Thyroid gland (tissue), 4 donors: Measurements from ENCODE around the gene ABHD8.

Source experiments
- POLR2A ChIP-seq, 2 donors: fragments of 450-650 bp; IDR thresholded peaks; one replicate each; pipeline ENCODE4 v1.6.1; 2017; ENCODE audit warnings: antibody characterized with exemption in 2 of 2, mild to moderate bottlenecking in 2 of 2, moderate library complexity in 1 of 2
- TF ChIP-seq, protein P1 (sequence below), 6 experiments: fragments of 200-600 bp in 3 of 6; fragments of 450-650 bp in 3 of 6; sonication (generic) in 3 of 6; IDR thresholded peaks; one replicate each; pipeline ENCODE4 v1.5.1; 2016 to 2019; ENCODE audit warnings: antibody characterized with exemption in 6 of 6, mild to moderate bottlenecking in 2 of 6, inconsistent platforms in 1 of 6, moderate library complexity in 1 of 6

DNA sequence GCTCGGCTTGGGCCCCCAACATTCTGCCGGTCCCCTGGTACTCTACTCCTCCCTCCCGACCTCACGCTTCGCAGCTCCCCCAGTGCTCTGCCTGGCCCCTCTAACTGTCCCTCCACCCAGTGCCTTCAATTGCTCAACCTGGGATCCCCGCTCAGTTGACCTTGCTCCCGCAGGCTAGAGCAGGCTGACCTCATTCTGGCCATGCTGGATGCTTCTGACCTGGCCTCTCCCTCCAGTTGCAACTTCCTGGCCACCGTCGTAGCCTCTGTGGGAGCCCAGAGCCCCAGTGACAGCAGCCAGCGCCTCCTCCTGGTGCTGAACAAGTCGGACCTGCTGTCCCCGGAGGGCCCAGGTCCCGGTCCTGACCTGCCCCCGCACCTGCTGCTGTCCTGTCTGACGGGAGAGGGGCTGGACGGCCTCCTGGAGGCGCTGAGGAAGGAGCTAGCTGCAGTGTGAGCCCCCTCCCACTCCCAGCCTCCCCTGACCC lies 37.7 kb upstream of the ABHD8 start:
- TF ChIP-seq POLR2A (IDR thresholded peaks at IDR 0.05): no peak
- TF ChIP-seq, protein P1, sequence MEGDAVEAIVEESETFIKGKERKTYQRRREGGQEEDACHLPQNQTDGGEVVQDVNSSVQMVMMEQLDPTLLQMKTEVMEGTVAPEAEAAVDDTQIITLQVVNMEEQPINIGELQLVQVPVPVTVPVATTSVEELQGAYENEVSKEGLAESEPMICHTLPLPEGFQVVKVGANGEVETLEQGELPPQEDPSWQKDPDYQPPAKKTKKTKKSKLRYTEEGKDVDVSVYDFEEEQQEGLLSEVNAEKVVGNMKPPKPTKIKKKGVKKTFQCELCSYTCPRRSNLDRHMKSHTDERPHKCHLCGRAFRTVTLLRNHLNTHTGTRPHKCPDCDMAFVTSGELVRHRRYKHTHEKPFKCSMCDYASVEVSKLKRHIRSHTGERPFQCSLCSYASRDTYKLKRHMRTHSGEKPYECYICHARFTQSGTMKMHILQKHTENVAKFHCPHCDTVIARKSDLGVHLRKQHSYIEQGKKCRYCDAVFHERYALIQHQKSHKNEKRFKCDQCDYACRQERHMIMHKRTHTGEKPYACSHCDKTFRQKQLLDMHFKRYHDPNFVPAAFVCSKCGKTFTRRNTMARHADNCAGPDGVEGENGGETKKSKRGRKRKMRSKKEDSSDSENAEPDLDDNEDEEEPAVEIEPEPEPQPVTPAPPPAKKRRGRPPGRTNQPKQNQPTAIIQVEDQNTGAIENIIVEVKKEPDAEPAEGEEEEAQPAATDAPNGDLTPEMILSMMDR (IDR thresholded peaks at IDR 0.05): no peak
